ENCODE results near the gene TMPRSS11B.
"Not testable (repeated sequence)": the region's sequence is repeated elsewhere in the genome, so short reads cannot be mapped to it uniquely, and the experiment has no call there.

Gene TMPRSS11B

DNA sequence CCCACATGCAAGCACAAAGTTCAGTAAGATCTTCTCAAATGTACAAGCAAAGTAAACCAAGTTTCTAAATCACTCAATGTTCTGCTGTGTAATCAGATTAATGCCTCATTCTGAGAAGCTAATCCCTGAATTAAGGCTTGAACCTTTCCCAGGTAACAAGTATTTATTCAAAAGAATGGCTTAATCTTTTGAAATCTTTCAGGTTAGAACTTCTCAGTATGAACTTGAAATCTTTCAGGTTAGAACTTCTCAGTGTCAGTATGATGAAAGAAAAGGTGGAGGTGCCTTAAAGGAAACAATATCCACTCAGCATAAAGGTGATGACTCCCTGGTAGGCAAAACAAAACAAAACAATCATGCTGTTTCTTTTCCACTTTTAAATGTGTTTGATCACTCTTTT, 29.0 kb downstream of the TMPRSS11B start:
- no peak for DNase-seq

DNA sequence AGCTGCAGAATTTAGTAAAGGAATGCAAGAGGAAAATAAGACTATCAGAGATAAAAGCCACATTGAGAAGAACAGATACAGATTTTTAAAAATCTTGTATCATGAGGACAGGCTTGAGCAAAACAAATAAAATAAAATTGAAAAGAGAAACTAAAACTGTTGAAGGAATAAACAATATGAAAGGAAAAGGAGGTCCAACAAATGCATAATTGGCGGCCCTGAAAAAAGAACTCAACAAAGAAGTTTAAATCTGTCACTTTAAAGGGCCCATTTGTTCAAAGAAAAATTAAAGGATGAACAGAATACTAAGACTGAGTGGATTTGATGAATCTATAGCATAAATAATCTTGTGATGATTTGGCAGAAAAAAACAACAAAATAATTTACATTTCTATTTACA, 36.5 kb downstream of the TMPRSS11B start:
- DNase-seq, result no peak

DNA sequence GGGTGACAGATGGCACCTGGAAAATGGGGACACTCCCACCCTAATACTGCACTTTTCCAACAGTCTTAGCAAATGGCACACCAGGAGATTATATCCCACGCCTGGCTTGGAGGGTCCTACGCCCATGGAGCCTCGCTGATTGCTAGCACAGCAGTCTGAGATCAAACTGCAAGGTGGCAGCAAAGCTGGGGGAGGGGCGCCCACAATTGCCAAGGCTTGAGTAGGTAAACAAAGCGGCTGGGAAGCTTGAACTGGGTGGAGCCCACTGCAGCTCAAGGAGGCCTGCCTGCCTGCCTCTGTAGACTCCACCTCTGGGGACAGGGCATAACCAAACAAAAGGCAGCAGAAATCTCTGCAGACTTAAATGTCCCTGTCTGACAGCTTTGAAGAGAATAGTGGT, 51.2 kb downstream of the TMPRSS11B start:
- DNase-seq, result not testable (repeated sequence)

DNA sequence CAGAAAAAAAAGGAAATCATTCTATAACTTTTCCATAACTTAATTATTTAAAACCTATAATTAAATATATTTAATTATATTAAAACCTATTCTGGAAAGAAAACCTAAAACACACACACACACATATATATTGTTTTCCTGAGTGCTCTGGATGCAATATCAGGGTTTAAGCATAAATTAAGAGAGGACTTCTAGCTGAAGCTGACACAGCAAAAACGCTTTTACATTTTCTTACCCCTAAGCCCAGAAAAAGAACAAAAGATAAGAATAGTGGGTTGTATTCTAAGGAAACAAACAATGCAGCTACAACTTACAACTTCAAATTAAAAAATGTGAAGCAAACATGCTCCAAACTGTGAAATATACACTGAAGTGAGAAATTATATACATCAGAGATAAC, 52.3 kb downstream of the TMPRSS11B start:
- no peak for DNase-seq

DNA sequence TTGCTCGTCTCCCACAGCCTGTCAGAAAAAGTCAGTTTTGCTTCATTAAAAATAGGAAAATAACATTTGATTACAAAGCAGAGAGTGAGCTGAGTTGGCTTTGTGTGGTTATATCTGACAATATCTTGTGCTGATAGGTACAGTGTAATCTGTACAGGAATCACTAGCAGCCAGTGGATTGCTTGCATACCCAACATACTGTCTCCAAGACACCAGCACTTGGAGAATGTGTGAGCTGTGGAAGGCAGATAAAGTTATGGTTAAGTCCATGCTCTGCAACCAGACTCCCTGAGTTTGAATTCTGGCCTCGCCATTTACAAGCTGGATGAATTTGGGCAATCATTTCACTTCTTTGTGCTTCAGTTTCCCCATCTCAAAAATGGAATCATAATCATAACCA, 58.3 kb downstream of the TMPRSS11B start:
- no peak for DNase-seq

DNA sequence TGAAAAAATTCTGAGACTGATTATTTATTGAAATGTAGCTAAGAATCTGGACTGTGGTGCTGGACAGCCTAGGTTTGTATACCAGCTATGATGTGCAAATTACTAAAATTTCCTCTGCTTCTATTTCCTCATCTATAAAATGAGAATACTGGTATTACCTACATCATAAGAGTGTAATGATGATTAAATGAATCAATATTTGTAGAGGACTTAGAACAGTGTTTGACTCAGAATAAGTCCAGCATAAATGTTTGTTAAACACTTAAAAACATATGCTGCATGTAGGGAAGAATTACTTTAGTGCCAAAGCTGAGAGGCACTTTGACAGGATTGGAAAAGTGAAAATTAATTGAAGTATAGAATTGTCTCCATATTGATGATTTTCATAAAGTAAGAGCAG, 60.6 kb downstream of the TMPRSS11B start:
- no peak for DNase-seq

DNA sequence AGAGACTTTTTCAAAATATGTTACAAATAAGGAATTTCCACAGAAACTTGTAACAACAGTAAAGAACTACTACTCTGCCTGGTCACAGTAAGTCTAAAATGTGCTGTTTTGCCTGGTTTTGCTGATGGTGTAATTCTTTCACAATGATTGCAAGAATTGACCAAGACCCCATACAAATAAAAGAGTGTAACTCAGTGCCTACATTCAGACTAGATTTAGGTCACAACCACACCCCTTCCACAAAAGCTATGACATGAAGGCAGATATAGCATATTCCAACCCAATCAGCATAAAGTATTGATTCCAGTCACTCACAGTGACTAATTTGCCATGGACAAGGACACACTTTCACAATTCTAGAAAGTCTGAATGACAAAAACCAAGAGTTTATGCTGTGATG, 62.1 kb downstream of the TMPRSS11B start:
- no peak for DNase-seq

DNA sequence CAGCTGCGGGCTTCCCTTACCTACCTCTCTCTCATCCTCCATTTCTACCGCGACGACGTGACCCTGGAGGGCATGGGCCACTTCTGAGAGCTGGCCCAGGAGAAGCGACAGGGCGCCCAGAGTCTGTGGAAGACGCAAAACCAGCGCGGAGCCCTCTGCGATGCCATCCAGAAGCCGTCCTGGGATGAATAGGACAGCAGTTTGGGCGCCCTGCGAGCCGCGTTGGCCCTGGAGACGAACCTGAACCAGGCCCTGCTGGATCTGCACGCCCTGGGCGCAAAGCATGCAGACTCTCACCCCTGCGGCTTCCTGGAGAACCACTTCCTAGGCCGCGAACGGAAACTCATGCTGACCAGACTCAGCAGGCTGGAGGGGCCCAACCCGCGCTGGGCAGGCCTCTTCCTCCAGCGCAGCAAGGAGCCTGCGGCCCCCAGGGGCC, 63.1 kb downstream of the TMPRSS11B start:
- DNase-seq, result no peak

DNA sequence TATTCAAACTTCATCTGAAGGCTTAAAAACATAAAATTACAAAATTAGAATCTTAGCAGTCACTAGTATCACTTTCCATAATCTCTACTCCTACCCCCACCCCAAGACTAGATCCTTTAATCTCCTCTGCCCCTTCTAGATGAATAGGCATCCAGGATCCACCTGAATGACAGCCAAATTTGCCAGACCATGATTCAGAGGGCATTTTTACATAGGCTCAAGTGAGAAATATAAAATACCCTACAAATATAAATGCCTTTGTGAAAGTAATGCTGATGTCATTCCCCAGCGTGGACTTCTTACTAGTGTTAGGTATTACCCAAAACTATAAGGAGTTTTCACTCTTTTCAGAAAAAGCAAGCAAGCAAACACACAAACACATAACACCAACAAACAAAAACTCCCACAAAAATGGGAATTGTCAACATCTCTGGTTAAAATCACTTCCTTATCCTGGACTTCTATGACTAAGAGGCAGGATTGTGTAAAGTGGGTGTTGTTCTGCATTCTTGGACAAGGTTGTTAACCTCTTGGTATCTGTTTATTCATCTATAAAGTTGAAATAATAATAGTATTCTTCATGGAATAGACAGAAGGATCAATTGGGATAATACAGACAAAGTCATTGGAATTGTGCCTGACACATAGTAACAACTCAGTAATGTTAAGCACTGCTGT, 64.5 kb downstream of the TMPRSS11B start:
- DNase-seq, result no peak

DNA sequence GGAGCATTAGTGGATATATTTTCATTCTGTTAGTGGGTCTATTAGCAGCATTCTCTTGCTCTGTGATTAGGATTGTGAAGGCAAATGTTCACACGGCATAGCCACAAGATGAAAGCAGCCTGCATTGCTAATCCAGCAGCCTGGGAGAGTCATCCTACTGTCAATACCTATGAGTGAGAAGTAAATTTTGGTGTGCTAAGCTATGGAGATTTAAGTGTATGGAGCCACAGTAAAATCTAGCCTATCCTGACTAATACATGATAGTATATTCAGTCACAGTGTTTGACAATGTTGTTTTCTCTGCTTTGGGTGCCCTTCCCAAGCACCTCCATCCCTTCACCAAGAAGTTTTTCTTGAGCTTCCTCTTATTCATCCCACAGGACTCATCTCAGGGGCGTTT, 68.6 kb downstream of the TMPRSS11B start:
- no peak for DNase-seq

Measured in NCI-H1092 treated with DMSO at 0.1 percent for 48 hours (cell line).